H1 (cell line): ENCODE measurements around the gene CCT6A.

Source experiments
- CHD1 ChIP-seq: IDR thresholded peaks from 2 replicates; pipeline ENCODE4 v1.6.1; 2012; ENCODE audit warnings: low read depth, low read length, improper control_type of control experiment
- CHD2 ChIP-seq: IDR thresholded peaks from 2 replicates; pipeline ENCODE4 v1.6.1; 2012; ENCODE audit warnings: low read length, improper control_type of control experiment
- CTCF ChIP-seq, 3 experiments: IDR thresholded peaks; 1 replicate in 2 of 3; 2 replicates in 1 of 3; pipeline versions ENCODE4 v1.5.1 to v1.6.1; 2011; ENCODE audit warnings: low read length in 3 of 3, mild to moderate bottlenecking in 3 of 3, inconsistent platforms in 2 of 3, low read depth in 1 of 3, moderate library complexity in 1 of 3; ENCODE audit not compliant: insufficient read depth in 1 of 3; ENCODE audit errors: control extremely low read depth in 1 of 3
- EP300 ChIP-seq, 2 experiments: IDR thresholded peaks; 1 replicate in 1 of 2; 2 replicates in 1 of 2; pipeline ENCODE4 v1.6.1; 2011 to 2012; ENCODE audit warnings: low read depth in 2 of 2, low read length in 2 of 2, mild to moderate bottlenecking in 2 of 2, borderline replicate concordance in 1 of 2, inconsistent platforms in 1 of 2, moderate library complexity in 1 of 2
- NRF1 ChIP-seq: IDR thresholded peaks from 2 replicates; pipeline ENCODE4 v1.6.1; 2011; ENCODE audit warnings: mild to moderate bottlenecking, low read depth, low read length, improper control_type of control experiment
- SUZ12 ChIP-seq: fragments of 200-600 bp; sonication (generic); IDR thresholded peaks from 2 replicates; pipeline ENCODE4 v1.6.1; 2012; ENCODE audit warnings: mild to moderate bottlenecking, inconsistent platforms, low read length, moderate library complexity, mixed read lengths
- TCF12 ChIP-seq: IDR thresholded peaks from 2 replicates; pipeline ENCODE4 v1.6.1; 2011; ENCODE audit warnings: low read depth, mild to moderate bottlenecking, low read length

- TF ChIP-seq NRF1, result no peak
- TF ChIP-seq CTCF (IDR thresholded peaks at IDR 0.05; ENCODE audit: control extremely low read depth in 1 of 3, insufficient read depth in 1 of 3, low read depth in 1 of 3, low read length in 3 of 3), result no peak
- no peak for TF ChIP-seq SUZ12
- no peak for TF ChIP-seq CHD2
- TF ChIP-seq CHD1, result no peak
- no peak for TF ChIP-seq EP300 (IDR thresholded peaks at IDR 0.05; ENCODE audit: borderline replicate concordance in 1 of 2, low read depth in 2 of 2, low read length in 2 of 2)
- TF ChIP-seq TCF12, result no peak
Measured at GRCh38 chr7:56023500-56023899, 28.1 kb upstream of the CCT6A start.
